Measurements from ENCODE around the gene ABCB11. TPM values are rescaled to one million over a fixed set of nuclear protein-coding genes. Genes with fewer than 3 reads are reported as not detected.

Gene ABCB11
- total and polyA plus RNA-seq, 2 of the 4 experiments (the other 2 are of a cell fraction) = not detected

GRCh38 chr2:169046440-169047151, 15.5 kb upstream of the ABCB11 start (continued):
- TF ChIP-seq MAFK (IDR thresholded peaks at IDR 0.05; ENCODE audit: low read depth, low read length) (no peak), RFX5 (IDR thresholded peaks at IDR 0.05; ENCODE audit: low read depth, low read length) (no peak), RCOR1 (IDR thresholded peaks at IDR 0.05; ENCODE audit: insufficient replicate concordance, low read length) (no peak), FOS (IDR thresholded peaks at IDR 0.05; ENCODE audit: low read depth, low read length) (no peak), CHD1 (IDR thresholded peaks at IDR 0.05; ENCODE audit: low read depth, low read length) (no peak), MAZ (IDR thresholded peaks at IDR 0.05; ENCODE audit: borderline replicate concordance, low read depth, low read length) (no peak)

- intact Hi-C loops (cut with micrococcal nuclease) (no loop called here), in situ Hi-C loops (cut with MboI; ENCODE audit: low sequenced_read_pairs) (no loop called here), dilution Hi-C loops (cut with HindIII; ENCODE audit: low sequenced_read_pairs, unreplicated experiment) (no loop called here)
- H3K9me3 ChIP-seq (ENCODE audit: control insufficient read depth, insufficient read depth, low read length) = peaks cover 7% of the 10 kb centered on the region; the same call in 1 of the 2 replicates
- no TSS peak for BruUV-seq (replicated peaks)
- no peak overlapping the region for H4K5ac ChIP-seq (ENCODE audit: low read depth, low read length)
- ChIA-PET POLR2A (ENCODE audit: unreplicated experiment) (no interaction called here), CTCF (no interaction called here)
- H3K79me1 ChIP-seq (ENCODE audit: low read depth in 1 of 2, low read length in 2 of 2) = no peaks in the 10 kb centered on the region
- no peak overlapping the region for H2AK5ac ChIP-seq (ENCODE audit: low read depth, low read length)
- H2BK5ac ChIP-seq (ENCODE audit: low read depth, low read length, poor library complexity, severe bottlenecking) = no peak overlapping the region
- DNase-seq = no peak
- H3K9ac ChIP-seq (ENCODE audit: low read depth, low read length) = no peak overlapping the region
- no peak overlapping the region for H2BK20ac ChIP-seq (ENCODE audit: low read depth, low read length)
- no peak overlapping the region for H3K27ac ChIP-seq (ENCODE audit: insufficient read depth, low read length)
- H4K91ac ChIP-seq (ENCODE audit: insufficient read depth, low read depth, low read length) = no peak overlapping the region
- WGBS, 2 experiments (ENCODE audit: extremely low coverage in 2 of 2, insufficient read length in 1 of 2) = no CpG with 5 or more reads among the region's 1 CpG
- H3K36me3 ChIP-seq (ENCODE audit: control insufficient read depth, insufficient read depth, low read length) = no peaks in the 10 kb centered on the region
- no peak overlapping the region for H2AK9ac ChIP-seq (replicated peaks; ENCODE audit: low read depth, low read length, poor library complexity)
- no peak overlapping the region for H3K14ac ChIP-seq (replicated peaks; ENCODE audit: low read depth, low read length)
- H2BK15ac ChIP-seq (ENCODE audit: low read depth, low read length) = no peak overlapping the region
- H4K20me1 ChIP-seq (ENCODE audit: insufficient read depth, low read length) = no peaks in the 10 kb centered on the region
- no peak overlapping the region for H3K23ac ChIP-seq (ENCODE audit: low read depth, low read length)
- no peak for ATAC-seq (ENCODE audit: low read depth)
- H3K4me3 ChIP-seq (ENCODE audit: insufficient read depth, low read depth, low read length) = no peak overlapping the region
- no peak overlapping the region for H3K4ac ChIP-seq (ENCODE audit: low read depth, low read length)
- H3K27me3 ChIP-seq (ENCODE audit: control insufficient read depth, insufficient read depth, low read length) = no peaks in the 10 kb centered on the region
- H3K56ac ChIP-seq (ENCODE audit: extremely low read depth, insufficient read depth, low read length) = no peak overlapping the region
- H3K4me2 ChIP-seq (ENCODE audit: low read depth, low read length) = no peak overlapping the region
- H3K4me1 ChIP-seq (ENCODE audit: control insufficient read depth, insufficient read depth, low read length) = no peaks in the 10 kb centered on the region
- no peak overlapping the region for H2BK120ac ChIP-seq (ENCODE audit: low read depth, low read length)
- H3K18ac ChIP-seq (ENCODE audit: low read depth, low read length) = no peak overlapping the region
- no peak overlapping the region for H2AFZ ChIP-seq (replicated peaks; ENCODE audit: low read length, poor library complexity)
- H4K8ac ChIP-seq (ENCODE audit: low read depth in 2 of 2, low read length in 2 of 2) = no peak overlapping the region
- H3K9me1 ChIP-seq (ENCODE audit: insufficient read depth, low read length) = no peaks in the 10 kb centered on the region
- TF ChIP-seq NFE2L2 (IDR thresholded peaks at IDR 0.05; ENCODE audit: low read depth, low read length) = no peak
- TF ChIP-seq BHLHE40 (IDR thresholded peaks at IDR 0.05; ENCODE audit: low read depth, low read length) = no peak
- no peak for TF ChIP-seq RFX5 (IDR thresholded peaks at IDR 0.05; ENCODE audit: low read depth, low read length)
- TF ChIP-seq MAFK (IDR thresholded peaks at IDR 0.05; ENCODE audit: low read depth, low read length) = no peak
- TF ChIP-seq USF2 (IDR thresholded peaks at IDR 0.05; ENCODE audit: low read depth, low read length) = no peak
- TF ChIP-seq FOS (IDR thresholded peaks at IDR 0.05; ENCODE audit: low read depth, low read length) = no peak
Observed at GRCh38 chr2:169042856-169043255, 11.7 kb upstream of the ABCB11 start.

Measured in IMR-90 (cell line).